T47D (cell line): Measurements from ENCODE around the gene PITPNM1.
"Not testable (repeated sequence)": the region's sequence is repeated elsewhere in the genome, so short reads cannot be mapped to it uniquely, and the experiment has no call there.

Experiments used
- DNase-seq, 2 experiments: peaks; one replicate each; pipeline versions ENCODE4 v3.0.0 to v3.0.0-alpha.2; 2011 to 2012; ENCODE audit warnings: low read depth in 1 of 2, low spot score in 1 of 2
- JUND ChIP-seq: IDR thresholded peaks from 2 replicates; pipeline ENCODE4 v1.6.1; 2012; ENCODE audit warnings: low read depth
- in situ Hi-C: cut with HindIII; loops from 2 replicates; pipeline ENCODE4 v1.10.0; 2016; ENCODE audit warnings: low sequenced_read_pairs, low pct_unique_long_range_greater_than_20kb

Gene PITPNM1

GRCh38 chr11:67468759-67469507 is 36.2 kb downstream of the PITPNM1 start, which contains the start of gene TMEM134:
Gene TMEM134 (minus strand): TSS chr11:67469251. CDS start chr11:67469192, 59 bp downstream.
- in situ Hi-C loops = no loop called here
- peak; percentile 82 to 96 for DNase-seq
- no peak for TF ChIP-seq JUND

DNA sequence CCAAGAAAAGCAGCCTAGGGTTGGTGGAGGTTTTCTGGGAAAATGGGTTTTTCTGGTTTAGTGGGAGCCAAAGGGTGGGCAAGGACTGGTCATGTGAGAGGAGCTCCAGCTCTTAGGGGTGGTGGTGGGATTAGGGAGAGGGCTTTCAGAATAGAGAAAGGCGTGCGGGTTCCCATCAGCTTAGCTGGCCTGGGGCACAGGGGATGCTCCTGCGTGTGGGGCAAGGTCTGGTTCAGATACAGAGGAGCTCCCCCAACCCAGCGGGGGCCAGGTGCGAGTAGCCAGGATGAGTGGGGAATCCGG is 36.8 kb downstream of the PITPNM1 start:
- no peak for TF ChIP-seq JUND
- in situ Hi-C loops = no loop called here

DNA sequence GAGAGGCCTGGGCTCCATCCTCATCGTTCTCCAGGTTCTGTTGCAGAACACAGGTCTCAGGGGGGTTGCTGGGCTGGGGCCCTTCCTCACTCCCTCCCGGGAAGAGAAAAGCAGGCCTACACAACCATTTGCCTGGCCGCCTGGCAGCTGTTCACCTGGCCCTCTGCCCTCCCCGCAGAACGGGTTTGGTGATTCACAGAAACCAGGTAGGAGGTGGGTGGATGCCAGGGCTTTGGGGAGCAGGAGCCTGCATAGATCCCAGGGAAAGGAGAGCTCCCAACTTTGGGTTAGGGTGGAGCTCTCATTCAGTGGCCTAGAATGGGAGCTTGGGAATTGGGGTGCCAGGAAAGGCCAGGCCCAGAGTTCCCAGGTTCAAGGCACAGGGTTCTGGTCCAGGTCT is 37.1 kb downstream of the PITPNM1 start:
- peak; percentile 94 to 96 for DNase-seq
- in situ Hi-C loops = no loop called here
- TF ChIP-seq JUND = 0 out of 2 replicates have a peak, but pooled peaks have one; percentile 24

More for the DNA sequence above, 36.8 kb downstream of the PITPNM1 start:
- DNase-seq = no peak

GRCh38 chr11:67466962-67467771 is 38.0 kb downstream of the PITPNM1 start:
- DNase-seq = no peak
- in situ Hi-C loops = no loop called here
- no peak for TF ChIP-seq JUND

DNA sequence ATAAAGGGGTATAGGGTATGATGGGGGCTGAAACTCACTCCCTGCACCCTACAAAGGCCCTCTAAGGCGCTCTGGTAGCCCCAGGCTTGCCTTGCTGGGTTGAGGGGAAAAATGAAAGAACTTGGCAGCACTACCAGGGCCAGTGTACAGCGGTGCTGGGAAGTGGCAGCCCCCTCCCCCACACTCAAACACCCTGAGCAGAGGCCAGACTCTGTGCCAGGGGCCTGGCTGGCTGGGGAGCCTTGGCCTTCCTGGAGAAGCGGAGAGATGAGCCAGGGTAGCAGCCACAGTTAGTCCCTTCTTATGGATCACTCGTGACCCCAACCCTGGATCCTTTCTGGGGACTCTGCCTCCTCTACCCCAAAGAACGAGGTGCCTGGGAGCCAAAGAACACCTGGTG is 38.8 kb downstream of the PITPNM1 start:
- no peak for DNase-seq
- in situ Hi-C loops = no loop called here
- no peak for TF ChIP-seq JUND

GRCh38 chr11:67465530-67465929 is 39.6 kb downstream of the PITPNM1 start:
- peak in 1 of 2 experiments; percentile 85 for DNase-seq
- TF ChIP-seq JUND = 0 out of 2 replicates have a peak, but pooled peaks have one; percentile 16
- in situ Hi-C loops = not testable (repeated sequence)

DNA sequence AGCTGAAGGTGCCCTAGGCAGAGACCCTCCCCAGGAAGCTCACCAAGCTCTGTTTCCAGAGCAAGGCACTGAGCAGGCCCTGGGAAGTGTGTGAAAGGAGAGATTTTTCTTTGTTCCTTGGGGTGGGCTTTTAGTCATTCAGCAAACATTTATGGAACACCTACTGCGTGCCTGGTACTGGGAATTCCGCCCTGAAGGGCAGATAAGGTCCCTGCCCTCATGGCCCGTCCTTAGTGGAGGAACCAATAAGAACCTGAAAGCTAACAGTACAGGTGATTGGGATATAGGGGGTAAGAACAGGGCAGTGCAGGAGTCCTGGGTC is 40.0 kb downstream of the PITPNM1 start:
- DNase-seq = peak in 1 of 2 experiments; percentile 50
- TF ChIP-seq JUND = no peak
- in situ Hi-C loops = no loop called here

DNA sequence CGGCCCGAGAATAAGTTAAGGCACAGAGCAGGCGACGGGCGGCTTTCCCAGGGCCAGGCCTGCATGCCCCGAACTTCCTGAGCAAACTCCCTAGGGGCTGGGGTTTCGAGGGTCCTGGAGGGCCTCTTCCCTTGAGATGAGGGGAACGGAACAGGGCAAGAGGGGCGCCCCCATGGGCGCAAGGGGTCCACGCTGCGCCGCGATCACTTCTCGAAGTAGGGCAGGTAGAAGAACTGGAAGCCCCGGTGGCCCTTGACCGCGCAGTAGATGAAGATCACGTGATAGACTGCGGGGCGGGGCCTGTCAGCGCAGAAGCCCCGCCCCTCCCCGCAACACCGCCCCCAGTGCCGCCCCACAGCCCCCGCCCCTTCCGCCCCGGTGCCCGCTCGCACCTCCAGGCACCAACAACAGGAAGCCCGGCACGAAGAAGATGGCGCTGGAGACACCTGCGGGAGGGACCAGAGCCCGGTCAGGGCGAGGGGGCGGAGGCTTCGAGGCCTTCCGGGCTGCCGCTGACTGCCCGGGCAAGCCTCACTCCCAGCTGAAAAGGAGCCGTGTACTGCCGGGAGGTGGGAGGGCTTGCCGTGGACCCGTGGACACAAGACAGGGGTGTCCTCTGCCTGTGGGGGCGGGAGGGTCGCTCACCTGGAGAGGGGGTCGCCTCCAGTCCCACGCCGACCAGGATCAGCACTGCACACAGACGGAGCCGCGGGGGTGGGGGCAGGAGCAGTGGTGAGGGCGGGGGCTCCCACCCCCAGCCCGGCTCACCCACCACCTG is 40.6 kb downstream of the PITPNM1 start:
- in situ Hi-C loops = no loop called here
- TF ChIP-seq JUND = no peak

GRCh38 chr11:67463680-67464410 is 41.3 kb downstream of the PITPNM1 start:
- DNase-seq = peak in 1 of 2 experiments; percentile 87
- TF ChIP-seq JUND = no peak
- in situ Hi-C loops = no loop called here

More for the DNA sequence above, 40.6 kb downstream of the PITPNM1 start:
- DNase-seq = peak; percentile 92 to 98

GRCh38 chr11:67463186-67463585 is 42.0 kb downstream of the PITPNM1 start:
- TF ChIP-seq JUND = no peak
- no peak for DNase-seq
- in situ Hi-C loops = no loop called here

GRCh38 chr11:67458266-67458665 is 46.9 kb downstream of the PITPNM1 start:
- TF ChIP-seq JUND = no peak
- no peak for DNase-seq
- in situ Hi-C loops = no loop called here

DNA sequence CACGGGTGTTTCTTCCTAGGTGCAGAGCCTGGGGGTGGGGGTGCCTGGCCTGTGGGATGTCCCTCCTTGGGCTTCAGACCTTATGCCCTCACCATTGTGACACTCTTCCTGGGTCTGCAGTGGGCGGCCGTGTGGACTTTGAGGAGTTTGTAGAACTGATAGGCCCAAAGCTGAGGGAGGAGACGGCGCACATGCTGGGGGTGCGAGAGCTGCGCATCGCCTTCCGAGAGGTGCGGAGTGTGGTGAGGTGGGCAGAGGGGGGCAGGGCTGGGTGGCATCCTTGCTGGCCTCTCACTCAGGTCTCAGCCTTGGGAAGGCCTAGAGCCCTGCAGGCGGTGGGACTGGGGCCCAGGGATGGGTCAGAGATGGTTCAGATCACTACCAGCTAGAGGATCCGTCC is 47.7 kb downstream of the PITPNM1 start:
- in situ Hi-C loops = no loop called here
- DNase-seq = no peak
- TF ChIP-seq JUND = no peak
